HEK293 (cell line): ENCODE results near the gene DIRAS1.

Source experiments
- GLIS2 ChIP-seq: fragments of 450-650 bp; formaldehyde crosslinking; IDR thresholded peaks from 2 replicates; pipeline ENCODE4 v1.5.1; 2016; ENCODE audit warnings: missing biosample characterization, missing genetic modification characterization
- PBX3 ChIP-seq: sonication (generic); formaldehyde crosslinking; IDR thresholded peaks from 2 replicates; pipeline ENCODE4 v1.8.1; 2022; ENCODE audit warnings: mild to moderate bottlenecking, moderate library complexity, missing genetic modification reagents
- TSHZ1 ChIP-seq: fragments of 450-650 bp; formaldehyde crosslinking; IDR thresholded peaks from 2 replicates; pipeline ENCODE4 v1.5.1; 2016; ENCODE audit warnings: missing biosample characterization, missing genetic modification characterization, borderline replicate concordance
- ZBTB10 ChIP-seq: fragments of 450-650 bp; formaldehyde crosslinking; IDR thresholded peaks from 2 replicates; pipeline ENCODE4 v1.5.1; 2016; ENCODE audit warnings: missing biosample characterization, missing genetic modification characterization
- ZBTB20 ChIP-seq: fragments of 450-650 bp; formaldehyde crosslinking; IDR thresholded peaks from 2 replicates; pipeline ENCODE4 v1.5.1; 2016; ENCODE audit warnings: missing biosample characterization, missing genetic modification characterization
- ZBTB44 ChIP-seq: fragments of 450-650 bp; IDR thresholded peaks from 2 replicates; pipeline ENCODE4 v1.5.1; 2018; ENCODE audit warnings: missing biosample characterization, mild to moderate bottlenecking, missing genetic modification characterization
- ZBTB8A ChIP-seq: fragments of 450-650 bp; formaldehyde crosslinking; IDR thresholded peaks from 2 replicates; pipeline ENCODE4 v1.5.1; 2016; ENCODE audit warnings: missing biosample characterization, missing genetic modification characterization
- ZNF169 ChIP-seq: fragments of 450-650 bp; formaldehyde crosslinking; IDR thresholded peaks from 2 replicates; pipeline ENCODE4 v1.5.1; 2016; ENCODE audit warnings: missing biosample characterization, missing genetic modification characterization
- ZNF391 ChIP-seq: fragments of 450-650 bp; formaldehyde crosslinking; IDR thresholded peaks from 2 replicates; pipeline ENCODE4 v1.5.1; 2016; ENCODE audit warnings: low read depth, missing biosample characterization, missing genetic modification characterization, borderline replicate concordance
- ZNF513 ChIP-seq: fragments of 450-650 bp; IDR thresholded peaks from 2 replicates; pipeline ENCODE4 v1.5.1; 2018; ENCODE audit warnings: missing biosample characterization, missing genetic modification characterization
- ZNF610 ChIP-seq: fragments of 450-650 bp; formaldehyde crosslinking; IDR thresholded peaks from 2 replicates; pipeline ENCODE4 v1.5.1; 2016; ENCODE audit warnings: missing biosample characterization, missing genetic modification characterization, borderline replicate concordance
- ZNF76 ChIP-seq: fragments of 450-650 bp; formaldehyde crosslinking; IDR thresholded peaks from 2 replicates; pipeline ENCODE4; 2016; ENCODE audit warnings: low read depth, missing biosample characterization, missing genetic modification characterization, borderline replicate concordance
- ZNF768 ChIP-seq: fragments of 450-650 bp; formaldehyde crosslinking; IDR thresholded peaks from 2 replicates; pipeline ENCODE4 v1.5.1; 2018; ENCODE audit warnings: missing biosample characterization, mild to moderate bottlenecking, missing genetic modification characterization

DIRAS1 gene

GRCh38 chr19:2739602-2740313, 18.6 kb upstream of the DIRAS1 start, which contains the start of gene SLC39A3 (continued):
- TF ChIP-seq ZBTB44 (tag by site-specific recombination) = peak; percentile 76; the same call in 1 of the 2 replicates
- TF ChIP-seq ZNF76 (tag by site-specific recombination) = peak; percentile 87
- 0 out of 2 replicates have a peak, but pooled peaks have one; percentile 38 for TF ChIP-seq ZNF768 (tag by site-specific recombination)
- TF ChIP-seq ZBTB10 (tag by site-specific recombination) = peak; percentile 94
- TF ChIP-seq ZBTB20 (tag by site-specific recombination) = peak; percentile 43; the same call in 1 of the 2 replicates
- 0 out of 2 replicates have a peak, but pooled peaks have one; percentile 33 for TF ChIP-seq TSHZ1 (tag by site-specific recombination)
- TF ChIP-seq ZNF513 (tag by site-specific recombination) = 0 out of 2 replicates have a peak, but pooled peaks have one; percentile 47
- no peak for TF ChIP-seq ZNF169 (tag by site-specific recombination)
- peak; percentile 92 for TF ChIP-seq ZNF610 (tag by site-specific recombination)
- TF ChIP-seq GLIS2 (tag by site-specific recombination) = peak; percentile 72
- TF ChIP-seq PBX3 = peak; percentile 97
- peak; percentile 96 for TF ChIP-seq ZNF391
- TF ChIP-seq ZBTB8A (tag by site-specific recombination) = peak; percentile 56
